Sciatic nerve (tissue), 2 donors: ENCODE results near the gene CCDC197. TPM values are rescaled to one million over a fixed set of nuclear protein-coding genes. Genes with fewer than 3 reads are reported as not detected.
A peak's percentile ranks its signal among the peaks of the same experiment; 100 is the strongest.

ENCODE experiments used
- ATAC-seq: fragments of 200-7000 bp; cut with Tn5 transposase; one replicate; pipeline ENCODE4 v1.9.1; 2020; ENCODE audit warnings: mild to moderate bottlenecking, moderate library complexity
- DNase-seq: peaks from one replicate; pipeline ENCODE4 v3.0.0-alpha.2; 2020; ENCODE audit warnings: low spot score
- intact Hi-C: fragments of 100-400 bp; cut with DNase I; formaldehyde crosslinking; loops from one replicate; pipeline ENCODE4 v1.14.2; 2022
- microRNA-seq: library from miRNA; unstranded; fragments of <30 nt; microRNA quantifications from one replicate; pipeline ENCODE4 v1.2.0, GENCODE V29; 2020
- total RNA-seq: library from RNA; stranded (reverse); fragmentation: NEBNext Ultra II Directional; extraction: Animal tissue kit (Norgen Biotek cat#: 25700); gene quantifications from one replicate; pipeline ENCODE4 v1.2.1, GENCODE V29; 2021
- donor health status: DM: no; HTN: no; CAD: no.
- donor health status: DM: no; HTN: no; CAD: no.

Gene CCDC197
- total RNA-seq, 1 donor from 2014 or later: not detected

DNA sequence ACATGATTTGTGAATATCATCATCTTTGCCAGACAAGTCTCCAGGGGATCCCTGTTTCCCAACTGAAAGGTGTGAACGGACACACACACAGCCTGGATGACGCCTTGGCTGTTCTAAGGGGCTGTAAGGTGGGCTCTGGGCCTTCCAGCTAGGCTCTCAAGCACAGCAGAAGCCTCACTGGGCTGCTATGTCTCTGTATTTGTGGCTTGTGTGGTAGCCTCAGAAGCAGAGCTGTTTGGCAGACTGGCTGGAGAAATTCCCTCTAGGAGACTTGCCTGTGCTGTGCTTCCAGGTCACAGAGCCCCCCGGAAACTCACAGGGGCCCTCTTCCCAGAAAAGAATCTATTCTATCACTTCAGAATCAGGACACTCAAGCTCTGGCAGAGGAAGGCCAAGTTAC lies 50.5 kb downstream of the CCDC197 start:
- ATAC-seq (no peak), DNase-seq (no peak)
- intact Hi-C loops: no loop called here

DNA sequence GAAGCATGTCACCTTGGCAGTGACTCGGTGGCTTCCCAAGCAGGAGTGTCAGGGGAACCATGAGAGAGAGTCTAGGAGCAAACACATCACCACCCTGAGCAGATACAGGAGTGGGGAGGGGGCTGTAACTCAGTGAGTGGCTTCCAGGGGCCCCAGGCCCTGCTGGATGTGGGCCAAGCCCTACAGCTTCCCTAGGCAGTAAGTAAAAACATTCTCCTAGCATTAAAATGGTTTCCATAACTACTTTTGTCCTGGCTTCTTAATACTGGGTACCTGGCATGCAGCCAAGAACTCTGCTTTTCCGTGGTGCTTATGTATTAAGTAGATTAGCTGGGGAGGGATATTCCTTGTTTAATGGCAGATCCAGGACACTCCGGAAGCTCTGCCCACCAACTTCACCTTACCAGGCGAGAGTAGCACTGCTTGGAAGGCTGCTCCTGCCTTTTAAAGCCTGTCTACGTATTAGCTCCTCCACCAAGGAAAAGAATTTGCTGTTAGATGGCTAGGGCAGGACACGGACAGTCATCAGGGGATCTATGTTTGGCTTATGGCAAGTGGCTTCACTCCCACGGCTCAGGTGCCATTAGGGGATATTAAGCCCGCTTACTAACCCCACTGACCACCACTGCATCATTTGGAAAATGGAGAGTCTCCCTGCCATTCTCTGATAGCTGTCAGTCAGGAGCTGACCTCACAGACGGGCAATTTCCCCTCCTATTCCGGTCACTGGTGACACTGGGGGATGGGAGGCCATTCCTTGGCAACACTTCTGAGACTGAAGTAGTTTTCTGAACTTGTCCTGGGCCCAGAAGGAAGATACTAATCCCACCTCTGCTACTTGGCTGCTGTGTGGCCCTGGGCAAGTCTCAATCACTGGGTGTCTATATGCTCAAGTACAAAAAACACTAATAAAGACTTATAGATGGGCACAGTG lies 51.9 kb downstream of the CCDC197 start:
- ATAC-seq (no peak), DNase-seq (no peak)
- intact Hi-C loops: no loop called here

DNA sequence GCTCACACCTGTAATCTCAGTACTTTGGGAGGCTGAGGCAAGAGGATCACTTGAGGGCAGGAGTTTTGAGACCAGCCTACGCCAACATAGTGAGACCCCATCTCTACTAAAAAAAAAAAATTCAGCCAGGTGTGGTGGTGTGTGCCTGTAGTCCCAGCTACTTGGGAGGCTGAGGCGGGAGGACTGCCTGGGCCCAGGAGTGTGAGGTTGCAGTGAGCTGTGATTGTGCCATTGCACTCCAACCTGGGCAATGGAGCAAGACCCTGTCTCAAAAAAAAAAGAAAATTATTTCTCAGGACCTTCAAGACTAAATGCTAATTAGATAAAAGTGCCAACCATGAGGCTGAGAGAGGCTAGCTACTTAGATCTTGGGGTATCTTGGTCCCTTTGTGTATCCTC lies 52.5 kb downstream of the CCDC197 start:
- intact Hi-C loops: no loop called here
- ATAC-seq: no peak

DNA sequence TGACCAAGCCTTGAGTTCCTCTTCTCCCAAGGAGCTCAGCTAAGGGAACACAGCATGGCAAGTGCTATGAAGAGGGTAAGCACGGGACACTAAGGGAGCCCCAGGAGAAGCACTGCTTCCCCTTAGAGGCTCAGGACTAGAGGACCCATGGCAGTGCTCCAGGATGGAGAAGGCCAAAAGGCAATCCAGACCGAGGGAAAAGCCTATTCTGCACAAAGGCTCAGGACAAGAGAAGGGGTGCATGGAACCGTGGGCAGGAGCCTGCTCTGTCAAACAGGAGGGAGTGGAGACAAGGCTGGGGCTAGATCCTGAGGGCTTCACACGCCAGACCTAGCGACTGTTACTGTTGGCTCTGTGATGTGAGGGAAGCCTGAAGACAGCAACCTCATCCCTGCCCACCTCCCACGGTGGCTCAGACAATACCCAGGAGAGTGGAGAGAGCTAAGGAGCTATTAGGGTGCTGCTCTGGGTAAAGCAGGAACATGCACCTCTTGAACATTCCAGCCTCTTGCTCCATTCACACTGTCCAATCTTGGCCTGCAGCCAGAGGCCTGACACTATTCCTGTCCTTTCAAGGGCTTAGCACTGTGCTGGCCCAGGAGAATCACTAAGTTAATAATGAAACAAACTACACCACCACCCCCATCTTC lies 53.3 kb downstream of the CCDC197 start:
- DNase-seq (no peak), ATAC-seq (no peak)
- intact Hi-C loops: no loop called here

More for the DNA sequence above, 52.5 kb downstream of the CCDC197 start:
- DNase-seq: no peak

DNA sequence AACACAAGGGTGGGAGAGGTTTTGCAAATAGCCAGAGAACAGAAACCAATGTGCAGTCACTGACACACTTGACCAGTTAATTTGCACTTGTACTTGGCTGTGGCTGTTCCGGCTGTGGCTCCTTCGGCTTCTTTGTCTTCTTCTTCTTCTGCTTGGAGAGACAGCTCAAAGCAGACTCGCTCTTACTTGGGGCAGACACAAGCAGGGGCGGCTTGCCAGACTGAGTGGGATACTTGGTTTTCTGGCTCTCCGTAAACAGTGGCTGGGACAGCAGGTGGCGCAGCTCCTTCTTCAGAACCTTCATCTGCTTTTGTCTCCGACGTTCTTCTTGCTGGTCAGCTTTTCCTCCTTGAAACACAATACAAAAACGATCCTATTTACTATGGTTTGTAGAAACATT lies 54.0 kb downstream of the CCDC197 start:
- ATAC-seq: peak; percentile 57
- DNase-seq: peak; percentile 75
- intact Hi-C loops: no loop called here

DNA sequence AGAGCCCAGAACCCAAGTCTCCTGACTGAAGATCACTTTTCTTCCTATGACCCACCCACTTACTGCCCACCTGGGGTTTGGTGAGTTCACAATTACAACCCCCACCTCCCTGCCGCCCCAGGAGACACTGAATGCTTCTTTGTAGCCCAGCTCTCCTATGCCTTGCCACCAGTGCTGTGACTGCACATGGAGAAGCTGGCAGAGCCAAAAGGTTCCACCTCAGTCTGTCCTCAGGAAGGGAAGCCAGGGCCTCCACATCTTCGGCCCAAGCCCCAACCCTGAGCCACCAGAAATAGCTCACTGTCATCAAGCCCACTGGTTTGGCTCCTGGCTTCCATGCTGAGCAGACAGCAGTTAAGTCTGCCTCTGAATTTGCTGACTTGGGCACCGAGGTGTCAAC lies 54.7 kb downstream of the CCDC197 start:
- intact Hi-C loops: no loop called here
- DNase-seq (no peak), ATAC-seq (no peak)

DNA sequence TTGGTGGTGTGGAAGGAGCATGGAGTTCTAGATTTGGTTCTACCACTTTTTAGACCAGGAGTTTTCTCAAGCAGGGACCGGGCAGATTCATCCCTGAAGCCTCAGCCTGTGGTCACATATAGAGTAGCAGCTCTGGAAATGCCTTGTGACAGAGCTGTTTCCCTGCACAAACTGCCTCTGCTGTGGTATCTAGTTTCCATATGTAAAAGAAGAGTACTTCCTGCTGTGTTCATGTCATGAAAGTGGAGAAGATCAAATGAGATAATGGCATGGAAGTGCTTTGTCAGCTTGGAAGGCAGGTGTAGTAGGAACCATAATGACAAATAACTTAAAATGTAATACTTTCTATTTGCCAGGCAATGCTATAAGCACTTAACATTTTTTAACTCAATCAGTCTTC lies 55.1 kb downstream of the CCDC197 start:
- DNase-seq (no peak), ATAC-seq (no peak)
- intact Hi-C loops: no loop called here

DNA sequence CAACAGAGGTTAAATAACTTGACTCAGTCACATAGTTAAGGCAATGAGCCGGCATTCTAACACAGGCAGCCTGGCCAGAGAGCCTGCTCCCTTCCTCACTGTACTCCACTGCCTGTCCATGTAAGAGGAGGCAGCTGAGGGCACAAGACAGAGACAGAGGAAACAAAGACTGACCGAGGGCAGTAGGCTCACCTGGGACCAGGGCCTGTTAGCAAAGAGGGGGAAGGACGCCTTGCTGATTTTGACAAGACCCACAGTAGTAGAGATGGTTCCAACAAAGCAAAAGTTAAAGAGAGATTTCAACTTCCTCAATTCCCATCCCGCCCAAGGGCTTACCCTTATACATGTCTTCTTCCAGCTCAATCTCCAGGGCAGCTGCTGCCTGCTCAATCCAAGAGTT lies 55.6 kb downstream of the CCDC197 start:
- ATAC-seq (no peak), DNase-seq (no peak)

DNA sequence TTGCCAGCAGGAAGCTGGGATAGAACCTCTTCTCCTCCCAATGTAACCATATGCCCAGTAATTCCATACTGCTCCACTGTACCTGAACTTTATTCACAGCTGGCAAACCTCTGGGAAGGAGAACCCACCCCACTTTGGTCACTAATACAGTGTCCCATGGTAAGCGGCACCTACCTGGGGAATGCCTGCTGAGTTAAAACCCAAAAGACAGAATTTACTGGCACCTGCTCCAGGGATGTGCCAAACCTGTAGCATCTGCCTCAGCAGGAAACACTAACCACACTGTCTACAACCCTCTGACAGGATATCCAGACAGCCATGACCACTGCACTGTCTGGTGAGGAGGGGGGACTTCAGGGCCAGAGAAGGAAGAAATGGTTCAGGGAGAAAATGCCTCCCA lies 57.3 kb downstream of the CCDC197 start:
- ATAC-seq (no peak), DNase-seq (no peak)
- intact Hi-C loops: no loop called here

More for the DNA sequence above, 55.6 kb downstream of the CCDC197 start:
- intact Hi-C loops: no loop called here

DNA sequence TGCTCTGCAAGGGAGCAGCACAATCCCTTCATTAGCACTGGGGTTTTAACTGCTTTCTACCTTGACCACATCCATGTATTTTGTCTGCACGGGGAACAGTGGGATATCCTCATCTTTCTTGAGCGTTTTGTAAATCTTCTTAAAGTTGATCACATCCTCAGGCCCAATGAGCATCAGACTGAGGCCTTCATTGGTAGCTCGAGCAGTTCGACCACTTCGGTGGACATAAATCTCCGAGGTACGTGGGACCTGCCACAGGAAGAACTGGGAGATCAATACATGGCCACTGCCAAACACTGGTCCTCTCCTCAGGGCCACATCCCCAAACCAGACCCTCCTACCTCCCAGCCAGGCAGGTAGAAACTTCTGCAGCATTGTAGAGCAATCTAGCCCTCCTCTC lies 57.8 kb downstream of the CCDC197 start:
- no peak for DNase-seq
- intact Hi-C loops: no loop called here
- no peak for ATAC-seq

DNA sequence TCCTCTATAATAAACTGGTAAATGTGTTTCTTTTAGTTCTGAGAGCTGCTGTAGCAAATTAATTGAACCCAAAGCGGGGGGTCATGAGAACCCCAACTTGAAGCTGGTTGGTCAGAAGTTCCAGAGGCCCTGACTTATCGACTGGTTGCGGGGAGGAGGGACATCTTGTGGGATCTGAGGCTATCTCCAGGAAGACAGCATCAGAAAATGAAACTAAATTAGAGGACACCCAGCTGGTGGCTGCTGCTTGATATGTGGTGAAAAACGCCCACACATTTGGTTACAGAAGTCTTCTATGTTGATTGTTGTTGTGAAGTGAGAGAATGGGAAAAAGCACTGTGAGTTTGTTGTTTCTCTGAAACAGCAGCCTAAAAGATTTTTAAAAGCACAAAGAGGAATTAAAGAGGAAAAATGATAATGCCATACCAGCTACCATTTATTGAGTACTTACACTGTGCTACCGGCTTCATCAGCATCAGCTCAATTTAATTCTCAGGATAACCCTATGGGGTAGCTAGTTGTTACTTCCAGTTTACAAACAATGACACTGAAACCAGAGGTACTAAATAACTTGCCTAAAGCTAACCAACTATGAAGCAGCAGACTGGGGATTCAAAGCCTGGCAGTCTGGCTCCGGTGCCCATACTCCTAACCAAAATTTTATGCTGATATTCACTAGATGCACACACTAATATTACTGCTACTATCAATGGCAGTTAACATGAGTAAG lies 59.6 kb downstream of the CCDC197 start:
- no peak for ATAC-seq

DNA sequence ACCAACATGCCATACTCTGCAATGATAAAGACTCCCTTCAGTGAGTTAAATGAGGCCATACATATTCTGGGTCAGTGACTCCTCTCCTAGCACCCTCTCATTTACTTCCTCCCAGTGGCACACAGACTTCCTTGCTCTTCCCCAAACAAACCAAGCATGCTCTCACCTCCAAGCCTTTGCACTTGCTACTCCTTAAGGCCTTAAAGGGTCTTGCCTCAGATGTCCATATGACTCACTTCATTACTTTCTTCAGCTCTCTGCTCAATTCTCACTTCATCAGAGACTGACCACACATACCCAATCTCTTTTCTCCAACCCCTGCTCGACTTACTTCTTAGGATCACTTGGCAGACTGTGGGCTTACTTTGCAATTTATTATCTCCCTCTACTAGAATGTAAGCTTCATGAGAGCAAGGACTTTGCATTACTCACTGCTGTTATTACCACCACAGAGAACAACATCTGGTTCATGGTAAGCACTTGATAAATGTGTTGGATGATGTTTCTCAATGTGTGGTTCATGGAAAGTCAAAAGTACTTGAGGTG lies 61.1 kb downstream of the CCDC197 start:
- DNase-seq (no peak), ATAC-seq (no peak)
- intact Hi-C loops: no loop called here

More for the DNA sequence above, 59.6 kb downstream of the CCDC197 start:
- intact Hi-C loops: no loop called here
- no peak for DNase-seq

Small RNA genes lying within 50 kb of the gene (microRNA-seq; reads per million reads assigned to microRNA genes)
- not detected for gene MIR4506

Other genes with a start within 250 kb of the CCDC197 start
- 73.3 TPM for gene PRIMA1, start 208.8 kb upstream of the CCDC197 start, total RNA-seq
- not detected for gene FAM181A, start 70.0 kb upstream of the CCDC197 start, total RNA-seq
- gene ASB2, start 20.7 kb upstream of the CCDC197 start, total RNA-seq: 1.4 TPM
- 0.80 TPM for gene OTUB2, start 29.0 kb downstream of the CCDC197 start, total RNA-seq
- gene DDX24, start 83.9 kb downstream of the CCDC197 start, total RNA-seq: 181 TPM
- gene IFI27L1, start 84.0 kb downstream of the CCDC197 start, total RNA-seq: 20.5 TPM
- gene IFI27, start 113.4 kb downstream of the CCDC197 start, total RNA-seq: 219 TPM
- gene IFI27L2, start 132.3 kb downstream of the CCDC197 start, total RNA-seq: 85.4 TPM
- 1.0 TPM for gene PPP4R4, start 177.0 kb downstream of the CCDC197 start, total RNA-seq